IMR-90 (cell line): ENCODE data around the gene GRAMD1A. TPM values are rescaled to one million over a fixed set of nuclear protein-coding genes. Genes with fewer than 3 reads are reported as not detected.

Experiments
- BHLHE40 ChIP-seq: fragments of 150-350 bp; IDR thresholded peaks from 2 replicates; pipeline ENCODE4 v1.6.1; 2016; ENCODE audit warnings: mild to moderate bottlenecking, low read depth, low read length
- CEBPB ChIP-seq: IDR thresholded peaks from 2 replicates; pipeline ENCODE4 v1.6.1; 2012; ENCODE audit warnings: low read depth, low read length, improper control_type of control experiment
- NFE2L2 ChIP-seq: fragments of 150-350 bp; IDR thresholded peaks from 2 replicates; pipeline ENCODE4 v1.6.1; 2016; ENCODE audit warnings: low read depth, mild to moderate bottlenecking, low read length
- POLR2A ChIP-seq: IDR thresholded peaks from 2 replicates; pipeline ENCODE4 v1.6.1; 2012; ENCODE audit warnings: mild to moderate bottlenecking, low read depth, low read length
- RAD21 ChIP-seq: IDR thresholded peaks from 2 replicates; pipeline ENCODE4 v1.6.1; 2012; ENCODE audit warnings: low read length, improper control_type of control experiment
- SMC3 ChIP-seq: fragments of 150-350 bp; IDR thresholded peaks from 2 replicates; pipeline ENCODE4 v1.6.1; 2016; ENCODE audit warnings: low read depth, mild to moderate bottlenecking, antibody characterized with exemption, low read length, moderate library complexity
- polyA plus RNA-seq, 3 experiments: library from polyadenylated mRNA; depleted of rRNA; stranded (reverse); fragments of >200 nt; gene quantifications; 2 replicates each; pipeline ENCODE4 v1.2.3, GENCODE V29; 2012; ENCODE audit warnings: low replicate concordance in 1 of 3
- total RNA-seq: library from RNA; depleted of rRNA; stranded (reverse); fragments of >200 nt; gene quantifications from 2 replicates; pipeline ENCODE4 v1.2.3, GENCODE V29; 2012
- TF ChIP-seq, protein P1 (sequence below): fragments of 150-350 bp; IDR thresholded peaks from 2 replicates; pipeline ENCODE4 v1.6.1; 2016; ENCODE audit warnings: low read depth, mild to moderate bottlenecking, low read length, moderate library complexity, borderline replicate concordance

GRAMD1A gene
- total and polyA plus RNA-seq, 2 of the 4 experiments (the other 2 are of a cell fraction): 11.1 to 63.0 TPM

DNA sequence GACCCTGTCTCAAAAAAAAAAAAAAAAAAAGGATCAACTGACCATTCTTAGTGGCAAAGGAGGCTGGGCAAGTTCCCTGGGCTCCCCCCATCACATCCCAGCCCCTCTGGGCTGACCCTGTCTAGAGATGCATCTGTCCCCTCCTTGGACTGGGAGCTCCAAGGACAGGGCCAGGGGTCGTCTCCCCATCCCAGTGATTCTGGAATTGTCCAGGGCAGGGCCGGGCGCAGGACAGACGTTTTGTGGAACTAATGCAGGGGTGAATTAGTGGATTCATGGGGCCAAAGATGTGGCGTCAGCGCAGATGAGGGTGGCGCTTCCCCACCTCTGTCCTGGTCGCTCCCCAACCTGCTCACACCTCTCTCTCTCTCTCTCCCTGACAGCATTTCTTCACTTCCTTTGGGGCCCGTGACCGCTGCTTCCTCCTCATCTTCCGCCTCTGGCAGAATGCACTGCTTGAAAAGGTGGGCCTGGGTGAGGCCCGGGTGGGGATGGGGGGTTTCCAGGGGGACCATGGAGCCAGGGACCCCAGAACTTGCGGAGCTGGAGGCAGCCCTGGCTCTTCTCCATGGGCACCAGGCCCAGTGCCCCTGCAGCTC, 11.1 kb downstream of the GRAMD1A start (continued):
- no peak for TF ChIP-seq NFE2L2
- TF ChIP-seq RAD21: no peak
- no peak for TF ChIP-seq BHLHE40
- TF ChIP-seq POLR2A: no peak
- TF ChIP-seq SMC3: no peak
- no peak for TF ChIP-seq CEBPB
- TF ChIP-seq, protein P1, sequence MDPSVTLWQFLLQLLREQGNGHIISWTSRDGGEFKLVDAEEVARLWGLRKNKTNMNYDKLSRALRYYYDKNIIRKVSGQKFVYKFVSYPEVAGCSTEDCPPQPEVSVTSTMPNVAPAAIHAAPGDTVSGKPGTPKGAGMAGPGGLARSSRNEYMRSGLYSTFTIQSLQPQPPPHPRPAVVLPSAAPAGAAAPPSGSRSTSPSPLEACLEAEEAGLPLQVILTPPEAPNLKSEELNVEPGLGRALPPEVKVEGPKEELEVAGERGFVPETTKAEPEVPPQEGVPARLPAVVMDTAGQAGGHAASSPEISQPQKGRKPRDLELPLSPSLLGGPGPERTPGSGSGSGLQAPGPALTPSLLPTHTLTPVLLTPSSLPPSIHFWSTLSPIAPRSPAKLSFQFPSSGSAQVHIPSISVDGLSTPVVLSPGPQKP: no peak
